KMS-11 (cell line): Measurements from ENCODE around the gene COX4I1.

ENCODE experiments used
- H2AFZ ChIP-seq: fragments of 200-600 bp; sonication (generic); 2 replicates; pipeline ENCODE4 v1.6.1; 2016; ENCODE audit warnings: antibody characterized with exemption, mixed run types, low read depth
- H3K27ac ChIP-seq: fragments of 200-600 bp; sonication (generic); 2 replicates; pipeline ENCODE4 v1.6.1; 2016; ENCODE audit warnings: mild to moderate bottlenecking, mixed run types
- H3K27me3 ChIP-seq: fragments of 200-600 bp; sonication (generic); 2 replicates; pipeline ENCODE4 v1.6.1; 2017; ENCODE audit warnings: mild to moderate bottlenecking, low read depth, mixed run types, moderate library complexity; ENCODE audit not compliant: insufficient read depth
- H3K36me3 ChIP-seq: fragments of 200-600 bp; sonication (generic); 2 replicates; pipeline ENCODE4 v1.6.1; 2017; ENCODE audit warnings: mild to moderate bottlenecking, mixed run types; ENCODE audit not compliant: insufficient read depth
- H3K4me1 ChIP-seq: fragments of 200-600 bp; sonication (generic); 2 replicates; pipeline ENCODE4 v1.6.1; 2016; ENCODE audit warnings: mild to moderate bottlenecking, low read depth, mixed run types; ENCODE audit not compliant: poor library complexity, severe bottlenecking
- H3K4me2 ChIP-seq: fragments of 200-600 bp; sonication (generic); 2 replicates; pipeline ENCODE4 v1.7.0; 2016; ENCODE audit warnings: mild to moderate bottlenecking, mixed run types
- H3K4me3 ChIP-seq: fragments of 200-600 bp; sonication (generic); IDR thresholded peaks from 2 replicates; pipeline ENCODE4 v1.6.1; 2017; ENCODE audit warnings: low read depth, low read length, mixed read lengths; ENCODE audit not compliant: insufficient read depth
- H3K79me2 ChIP-seq: fragments of 200-600 bp; sonication (generic); 2 replicates; pipeline ENCODE4 v1.6.1; 2016; ENCODE audit warnings: low read depth, mixed run types; ENCODE audit not compliant: insufficient read depth
- H3K9ac ChIP-seq: fragments of 200-600 bp; sonication (generic); 2 replicates; pipeline ENCODE4 v1.6.1; 2016; ENCODE audit warnings: mild to moderate bottlenecking, mixed run types
- H4K20me1 ChIP-seq: fragments of 200-600 bp; sonication (generic); 2 replicates; pipeline ENCODE4 v1.6.1; 2016; ENCODE audit warnings: mild to moderate bottlenecking, mixed run types; ENCODE audit not compliant: insufficient read depth
- CTCF ChIP-seq: fragments of 200-600 bp; sonication (generic); conservative IDR thresholded peaks from 2 replicates; pipeline ENCODE4 v1.6.1; 2017; ENCODE audit warnings: low read depth, mild to moderate bottlenecking, antibody characterized with exemption, low read length, moderate library complexity, mixed read lengths

The COX4I1 gene

GRCh38 chr16:85838381-85838780, 38.9 kb downstream of the COX4I1 start:
- no peaks in the 10 kb centered on the region for H3K4me1 ChIP-seq
- no peak overlapping the region for H3K9ac ChIP-seq
- H3K27ac ChIP-seq = no peak overlapping the region
- H3K79me2 ChIP-seq = no peaks in the 10 kb centered on the region
- H3K27me3 ChIP-seq = peaks cover 40% of the 10 kb centered on the region
- no peaks in the 10 kb centered on the region for H4K20me1 ChIP-seq
- H2AFZ ChIP-seq = no peak overlapping the region
- H3K4me2 ChIP-seq = no peak overlapping the region
- no peaks in the 10 kb centered on the region for H3K36me3 ChIP-seq
- H3K4me3 ChIP-seq = no peak overlapping the region
- no peak for TF ChIP-seq CTCF

- Histone ChIP-seq H3K4me2 (no peak overlapping the region), H3K36me3 (no peaks in the 10 kb centered on the region), H3K4me3 (no peak overlapping the region), H4K20me1 (no peaks in the 10 kb centered on the region), H3K79me2 (no peaks in the 10 kb centered on the region), H3K27me3 (peaks cover 40% of the 10 kb centered on the region), H2AFZ (no peak overlapping the region), H3K9ac (no peak overlapping the region), H3K4me1 (no peaks in the 10 kb centered on the region), H3K27ac (no peak overlapping the region)
- TF ChIP-seq CTCF = no peak
Observed at GRCh38 chr16:85838876-85839585, 39.5 kb downstream of the COX4I1 start.

- no peaks in the 10 kb centered on the region for H3K36me3 ChIP-seq
- no peaks in the 10 kb centered on the region for H3K79me2 ChIP-seq
- H4K20me1 ChIP-seq = no peaks in the 10 kb centered on the region
- no peak overlapping the region for H3K27ac ChIP-seq
- H3K27me3 ChIP-seq = peaks cover 46% of the 10 kb centered on the region
- TF ChIP-seq CTCF = no peak
- H3K4me3 ChIP-seq = no peak overlapping the region
- H2AFZ ChIP-seq = no peak overlapping the region
- H3K9ac ChIP-seq = no peak overlapping the region
- no peak overlapping the region for H3K4me2 ChIP-seq
- H3K4me1 ChIP-seq = no peaks in the 10 kb centered on the region
Observed at GRCh38 chr16:85839681-85840240, 40.3 kb downstream of the COX4I1 start.

GRCh38 chr16:85840395-85840794, 40.9 kb downstream of the COX4I1 start:
- Histone ChIP-seq H3K9ac (no peak overlapping the region), H3K36me3 (no peaks in the 10 kb centered on the region), H4K20me1 (no peaks in the 10 kb centered on the region), H2AFZ (no peak overlapping the region), H3K27me3 (peaks cover 52% of the 10 kb centered on the region), H3K79me2 (no peaks in the 10 kb centered on the region), H3K4me2 (no peak overlapping the region), H3K4me1 (no peaks in the 10 kb centered on the region), H3K4me3 (no peak overlapping the region), H3K27ac (no peak overlapping the region)
- no peak for TF ChIP-seq CTCF
